T-helper 1 cell treated with Interleukin-12 subunit alpha and Interleukin-12 subunit beta and Interleukin-4 antibody, amounts not matched to agents 30 μg/mL and 1 μg/mL, for 36 hours (primary cell): ENCODE measurements around the gene MRPL4.
A peak's percentile ranks its signal among the peaks of the same experiment; 100 is the strongest.
"Not testable (repeated sequence)": the region's sequence is repeated elsewhere in the genome, so short reads cannot be mapped to it uniquely, and the experiment has no call there.

Experiments
- H3K27ac Mint-ChIP-seq: one replicate; pipeline ENCODE4 v1.8.0; 2021; ENCODE audit warnings: mild to moderate bottlenecking, mixed read lengths
- H3K27me3 Mint-ChIP-seq: one replicate; pipeline ENCODE4 v1.8.0; 2021; ENCODE audit warnings: low read depth, mixed read lengths
- H3K36me3 Mint-ChIP-seq: one replicate; pipeline ENCODE4 v1.8.0; 2021; ENCODE audit warnings: low read depth, mixed read lengths
- H3K4me1 Mint-ChIP-seq: one replicate; pipeline ENCODE4 v1.8.0; 2021; ENCODE audit warnings: low read depth, mixed read lengths
- H3K4me3 Mint-ChIP-seq: one replicate; pipeline ENCODE4 v1.8.0; 2021; ENCODE audit warnings: mild to moderate bottlenecking, moderate library complexity, mixed read lengths
- H3K9me3 Mint-ChIP-seq: one replicate; pipeline ENCODE4 v1.8.0; 2021; ENCODE audit warnings: mixed read lengths

The MRPL4 gene

GRCh38 chr19:10224337-10224736 lies 27.7 kb upstream of the MRPL4 start:
- peaks cover 11% of the 10 kb centered on the region for H3K4me1 Mint-ChIP-seq

GRCh38 chr19:10226021-10226375 lies 26.0 kb upstream of the MRPL4 start:
- Mint-ChIP-seq H3K9me3 (no peaks in the 10 kb centered on the region), H3K36me3 (no peaks in the 10 kb centered on the region), H3K27ac (peak overlapping the region; percentile 57), H3K4me3 (no peak overlapping the region), H3K4me1 (peaks cover 8% of the 10 kb centered on the region), H3K27me3 (no peaks in the 10 kb centered on the region)

More at GRCh38 chr19:10224337-10224736, 27.7 kb upstream of the MRPL4 start:
- no peak overlapping the region for H3K4me3 Mint-ChIP-seq
- no peaks in the 10 kb centered on the region for H3K9me3 Mint-ChIP-seq
- no peaks in the 10 kb centered on the region for H3K27me3 Mint-ChIP-seq
- H3K36me3 Mint-ChIP-seq, result no peaks in the 10 kb centered on the region
- no peak overlapping the region for H3K27ac Mint-ChIP-seq

GRCh38 chr19:10226376-10227025 lies 25.5 kb upstream of the MRPL4 start:
- Mint-ChIP-seq H3K27me3 (no peaks in the 10 kb centered on the region), H3K4me1 (peaks cover 8% of the 10 kb centered on the region), H3K36me3 (no peaks in the 10 kb centered on the region), H3K4me3 (no peak overlapping the region), H3K9me3 (no peaks in the 10 kb centered on the region), H3K27ac (no peak overlapping the region)

- Mint-ChIP-seq H3K9me3 (no peaks in the 10 kb centered on the region), H3K36me3 (no peaks in the 10 kb centered on the region), H3K4me3 (no peak overlapping the region), H3K27me3 (no peaks in the 10 kb centered on the region), H3K4me1 (peaks cover 9% of the 10 kb centered on the region), H3K27ac (no peak overlapping the region)
Observed at GRCh38 chr19:10227026-10227971, 24.7 kb upstream of the MRPL4 start.

- Mint-ChIP-seq H3K36me3 (no peaks in the 10 kb centered on the region), H3K4me3 (no peak overlapping the region), H3K4me1 (peaks cover 9% of the 10 kb centered on the region), H3K27me3 (no peaks in the 10 kb centered on the region), H3K9me3 (no peaks in the 10 kb centered on the region), H3K27ac (no peak overlapping the region)
Observed at GRCh38 chr19:10228393-10228792, 23.6 kb upstream of the MRPL4 start.

GRCh38 chr19:10228920-10229319 lies 23.1 kb upstream of the MRPL4 start:
- H3K36me3 Mint-ChIP-seq, result no peaks in the 10 kb centered on the region
- H3K9me3 Mint-ChIP-seq, result no peaks in the 10 kb centered on the region
- H3K27me3 Mint-ChIP-seq, result no peaks in the 10 kb centered on the region
- peaks cover 9% of the 10 kb centered on the region for H3K4me1 Mint-ChIP-seq
- peak overlapping the region; percentile 51 for H3K4me3 Mint-ChIP-seq
- peak overlapping the region; percentile 26 for H3K27ac Mint-ChIP-seq

DNA sequence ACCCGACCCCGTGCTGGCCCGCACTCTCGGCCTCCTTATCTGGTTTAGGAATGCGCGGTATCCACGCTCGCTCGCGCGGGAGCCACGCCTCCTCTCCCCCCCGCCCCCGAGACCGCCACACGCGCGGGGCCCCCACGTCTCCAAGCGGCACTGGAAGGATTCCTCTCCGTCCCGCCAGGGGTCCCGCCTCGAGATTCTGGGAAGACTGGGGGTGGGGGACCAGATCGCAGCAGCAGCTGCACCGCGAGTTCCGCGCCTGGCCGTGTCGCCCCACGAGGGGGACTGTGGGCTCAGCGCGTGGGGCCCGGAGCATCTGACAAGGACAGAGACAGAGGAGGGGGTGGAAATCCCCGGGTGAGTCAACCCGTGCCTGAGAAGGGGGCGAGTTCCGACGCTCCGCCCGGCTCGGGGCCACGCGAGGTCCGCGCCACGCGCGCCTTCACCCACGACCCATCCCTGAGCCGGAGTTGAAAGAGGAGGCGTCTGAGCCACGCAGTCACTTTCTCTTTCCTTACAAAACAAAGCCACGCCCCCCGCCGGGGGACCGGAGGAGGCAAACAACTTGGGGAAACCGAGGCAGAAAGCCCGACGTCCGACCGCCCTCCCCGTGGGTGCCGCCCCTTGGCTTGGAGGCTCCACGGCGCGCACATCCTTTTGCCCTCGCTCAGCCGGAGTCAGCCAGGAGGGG lies 21.7 kb upstream of the MRPL4 start:
- Mint-ChIP-seq H3K4me1 (peaks cover 13% of the 10 kb centered on the region), H3K36me3 (no peaks in the 10 kb centered on the region), H3K9me3 (no peaks in the 10 kb centered on the region), H3K4me3 (peak overlapping the region; percentile 86), H3K27ac (peak overlapping the region; percentile 75), H3K27me3 (no peaks in the 10 kb centered on the region)

DNA sequence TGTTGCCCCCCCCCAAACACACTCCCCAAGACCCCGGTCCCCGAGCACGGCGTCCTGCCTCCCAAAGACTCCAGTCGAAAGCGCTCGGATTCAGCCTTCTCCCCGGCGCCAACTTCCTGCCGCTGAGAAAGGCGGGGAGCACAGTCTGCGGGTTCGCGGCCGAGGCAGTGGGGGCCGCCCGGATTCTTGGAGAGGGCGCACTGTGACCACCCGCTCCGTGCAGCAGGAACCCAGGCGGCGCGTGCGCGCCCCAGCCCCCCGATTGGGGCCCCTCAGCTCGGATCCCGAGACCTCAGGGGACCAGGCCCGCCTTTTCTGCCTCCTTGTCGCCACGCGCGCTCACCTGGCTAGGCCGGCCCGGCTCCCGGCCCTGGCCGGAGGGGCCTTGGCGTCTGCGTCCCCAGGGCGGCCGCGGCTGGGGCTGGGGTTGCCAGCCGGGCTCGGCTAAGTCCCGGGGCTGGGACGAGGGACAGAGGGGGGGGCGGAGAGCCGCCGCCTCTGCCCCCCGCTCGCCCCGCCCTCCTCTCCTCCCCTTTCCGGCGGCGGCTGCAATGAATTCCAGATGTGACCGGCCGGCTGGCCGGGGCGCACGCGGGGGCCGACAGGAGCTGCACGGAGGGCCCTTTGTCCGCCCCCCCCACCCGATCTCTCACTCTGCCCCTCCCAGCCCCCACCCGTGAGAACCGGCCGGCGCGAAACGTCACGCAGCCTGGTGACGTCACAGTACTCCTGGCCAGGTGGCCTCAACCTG lies 21.0 kb upstream of the MRPL4 start, which contains the start of gene S1PR2:
S1PR2 (minus strand) TSS at position 471 of the 751 bp plus-strand sequence. CDS start 6,426 bp downstream, outside the sequence.
- Mint-ChIP-seq H3K36me3 (no peaks in the 10 kb centered on the region), H3K4me3 (peak within 1 kb of the TSS; percentile 86), H3K27ac (peak within 1 kb of the TSS; percentile 75), H3K9me3 (no peaks in the 10 kb centered on the region), H3K27me3 (no peaks in the 10 kb centered on the region), H3K4me1 (peaks cover 17% of the 10 kb centered on the region)

DNA sequence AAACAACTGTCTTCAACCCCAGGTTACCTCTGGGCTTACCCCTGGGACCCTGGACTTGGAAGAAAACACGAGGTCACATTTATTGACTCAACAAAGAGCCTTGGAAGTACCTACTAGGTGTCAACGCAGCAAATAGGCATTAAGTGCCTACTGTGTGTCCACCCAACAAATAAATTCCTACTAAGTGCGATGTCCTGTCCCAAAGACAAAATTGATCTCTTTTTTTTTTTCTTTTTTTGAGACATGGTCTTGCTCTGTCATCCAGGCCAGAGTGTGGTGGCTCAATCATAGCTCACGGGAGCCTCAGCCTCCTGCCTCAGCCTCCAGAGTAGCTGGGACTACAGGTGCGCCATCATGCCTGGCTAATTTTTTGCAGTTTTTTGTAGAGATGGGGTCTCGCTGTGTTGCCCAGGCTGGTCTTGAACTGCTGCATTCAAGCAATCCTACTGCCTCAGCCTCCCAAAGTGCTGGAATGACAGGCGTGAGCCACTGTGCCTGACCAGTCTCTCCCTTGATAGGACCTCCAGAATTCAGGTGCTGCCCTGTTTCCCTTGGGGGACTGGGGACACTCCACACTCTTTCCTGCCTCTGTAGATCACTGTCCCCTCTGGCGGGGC lies 20.3 kb upstream of the MRPL4 start:
- peak overlapping the region; percentile 61 for H3K27ac Mint-ChIP-seq
- peak overlapping the region; percentile 71 for H3K4me3 Mint-ChIP-seq
- H3K9me3 Mint-ChIP-seq, result no peaks in the 10 kb centered on the region
- peaks cover 22% of the 10 kb centered on the region for H3K4me1 Mint-ChIP-seq
- no peaks in the 10 kb centered on the region for H3K27me3 Mint-ChIP-seq
- peaks cover 3% of the 10 kb centered on the region for H3K36me3 Mint-ChIP-seq

- Mint-ChIP-seq H3K4me1 (peaks cover 22% of the 10 kb centered on the region), H3K4me3 (no peak overlapping the region), H3K36me3 (peaks cover 3% of the 10 kb centered on the region), H3K27ac (no peak overlapping the region), H3K27me3 (no peaks in the 10 kb centered on the region), H3K9me3 (no peaks in the 10 kb centered on the region)
Observed at GRCh38 chr19:10233946-10234345, 18.1 kb upstream of the MRPL4 start.

GRCh38 chr19:10235003-10235402 lies 17.0 kb upstream of the MRPL4 start:
- Mint-ChIP-seq H3K36me3 (peaks cover 3% of the 10 kb centered on the region), H3K4me3 (no peak overlapping the region), H3K27ac (peak overlapping the region; percentile 69), H3K27me3 (no peaks in the 10 kb centered on the region), H3K9me3 (no peaks in the 10 kb centered on the region), H3K4me1 (peaks cover 16% of the 10 kb centered on the region)

GRCh38 chr19:10235409-10235808 lies 16.6 kb upstream of the MRPL4 start:
- H3K4me3 Mint-ChIP-seq, H3K27me3 Mint-ChIP-seq, H3K36me3 Mint-ChIP-seq, H3K9me3 Mint-ChIP-seq: not testable (repeated sequence)
- H3K27ac Mint-ChIP-seq, result peak overlapping the region; percentile 69
- H3K4me1 Mint-ChIP-seq, result peaks cover 16% of the 10 kb centered on the region

GRCh38 chr19:10237702-10238101 lies 14.3 kb upstream of the MRPL4 start:
- peaks cover 3% of the 10 kb centered on the region for H3K36me3 Mint-ChIP-seq
- no peaks in the 10 kb centered on the region for H3K27me3 Mint-ChIP-seq
- no peak overlapping the region for H3K27ac Mint-ChIP-seq
- no peak overlapping the region for H3K4me3 Mint-ChIP-seq
- H3K4me1 Mint-ChIP-seq, result peaks cover 14% of the 10 kb centered on the region
- H3K9me3 Mint-ChIP-seq, result no peaks in the 10 kb centered on the region
